SU-DHL-6 (cell line): ENCODE measurements around the gene SEMA3D.

Experiments used
- H2AFZ ChIP-seq: fragments of 200-600 bp; sonication (generic); 2 replicates; pipeline ENCODE4 v1.6.1; 2014; ENCODE audit warnings: low read depth, mild to moderate bottlenecking, moderate library complexity, mixed read lengths, antibody characterized with exemption, low read length; ENCODE audit not compliant: severe bottlenecking
- H3F3A ChIP-seq: fragments of 200-600 bp; shearing (Covaris generic); 2 replicates; pipeline ENCODE4 v1.6.0; 2016; ENCODE audit warnings: antibody characterized with exemption, mild to moderate bottlenecking; ENCODE audit not compliant: insufficient read depth
- H3K27ac ChIP-seq: fragments of 200-600 bp; sonication (generic); 2 replicates; pipeline ENCODE4 v1.5.1; 2016; ENCODE audit warnings: low read depth, mild to moderate bottlenecking, low read length, moderate library complexity, mixed read lengths
- H3K27me3 ChIP-seq: fragments of 200-600 bp; sonication (generic), shearing (Covaris generic); 2 replicates; pipeline ENCODE4 v1.6.0; 2014; ENCODE audit warnings: mild to moderate bottlenecking, low read length
- H3K36me3 ChIP-seq: fragments of 200-600 bp; sonication (generic); 2 replicates; pipeline ENCODE4 v1.6.1; 2014; ENCODE audit warnings: mild to moderate bottlenecking, low read length, mixed read lengths
- H3K4me2 ChIP-seq: fragments of 300-600, 200-600 bp; shearing (Covaris generic), sonication (generic); 2 replicates; pipeline ENCODE4 v1.6.0; 2014; ENCODE audit warnings: low read length, low read depth, mild to moderate bottlenecking; ENCODE audit not compliant: poor library complexity, severe bottlenecking
- H3K4me3 ChIP-seq: fragments of 200-600 bp; sonication (generic); 2 replicates; pipeline ENCODE4 v1.5.1; 2014; ENCODE audit warnings: antibody characterized with exemption, low read length, mild to moderate bottlenecking, mixed read lengths; ENCODE audit not compliant: insufficient read depth, poor library complexity, severe bottlenecking
- H3K79me2 ChIP-seq: fragments of 200-600 bp; sonication (generic); 2 replicates; pipeline ENCODE4 v1.6.1; 2014; ENCODE audit warnings: mild to moderate bottlenecking, low read length, moderate library complexity; ENCODE audit not compliant: insufficient read depth
- H3K9ac ChIP-seq: fragments of 200-600 bp; sonication (generic); 2 replicates; pipeline ENCODE4 v1.7.0; 2014; ENCODE audit warnings: mild to moderate bottlenecking, low read length
- H3K9me2 ChIP-seq: fragments of 200-600 bp; sonication (generic); replicated peaks from 2 replicates; pipeline ENCODE4 v1.6.1; 2014; ENCODE audit warnings: low read length; ENCODE audit not compliant: insufficient read depth
- H3K9me3 ChIP-seq: fragments of 200-600 bp; sonication (generic); 2 replicates; pipeline ENCODE4 v1.6.1; 2014; ENCODE audit warnings: low read length, mixed read lengths; ENCODE audit not compliant: insufficient read depth
- H4K20me1 ChIP-seq: fragments of 200-600 bp; sonication (generic); 2 replicates; pipeline ENCODE4 v1.6.1; 2014; ENCODE audit warnings: low read depth, mild to moderate bottlenecking, antibody characterized with exemption, low read length, moderate library complexity, mixed read lengths
- EZH2phosphoT487 ChIP-seq: fragments of 200-600 bp; sonication (generic), shearing (Covaris generic); conservative IDR thresholded peaks from 2 replicates; pipeline ENCODE4 v1.6.1; 2018; ENCODE audit warnings: mild to moderate bottlenecking, antibody characterized with exemption, low read length, moderate library complexity, mixed read lengths
- TF ChIP-seq, protein P1 (sequence below): fragments of 200-600 bp; sonication (generic); IDR thresholded peaks from one replicate; pipeline ENCODE4 v1.5.1; 2017; ENCODE audit warnings: antibody characterized with exemption, mild to moderate bottlenecking, low read length, moderate library complexity; ENCODE audit not compliant: insufficient read depth, poor library complexity, severe bottlenecking

The SEMA3D gene

DNA sequence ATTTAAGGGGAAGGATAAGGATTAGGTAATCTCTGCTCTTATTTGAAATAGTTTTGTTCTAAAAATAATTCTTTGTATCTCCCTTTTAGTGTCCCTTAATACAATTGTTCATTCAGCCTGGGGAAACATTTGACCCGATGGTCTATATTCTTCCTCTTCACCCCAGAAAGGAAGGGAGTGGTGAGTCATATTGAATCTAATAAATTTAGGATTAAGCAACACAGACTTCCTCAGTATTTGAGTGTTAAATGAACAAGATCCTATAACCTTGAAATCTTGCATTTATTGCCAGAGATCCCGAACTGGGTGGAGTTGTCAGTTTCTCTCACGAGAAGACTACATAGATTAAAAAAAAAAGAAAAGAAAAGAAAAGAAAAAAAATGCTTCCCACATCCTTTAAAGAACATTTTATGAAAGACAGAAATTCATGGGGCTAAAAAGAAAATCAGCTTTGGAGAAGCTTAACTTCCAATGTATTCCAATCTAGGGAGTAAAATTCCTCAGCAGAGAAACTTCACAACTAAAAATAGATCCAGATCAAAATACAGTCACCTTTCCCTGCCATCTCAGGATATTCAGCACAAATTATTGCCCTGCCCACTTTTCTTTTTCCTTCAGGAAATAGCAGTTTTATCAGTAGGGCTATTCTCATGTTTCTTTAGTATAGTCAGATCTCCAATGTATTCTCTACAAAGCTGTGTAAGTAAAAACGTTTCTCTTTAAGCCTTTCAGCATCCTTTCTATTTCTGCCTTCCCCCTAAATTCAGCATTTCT lies 82.2 kb downstream of the SEMA3D start:
- no peak overlapping the region for H2AFZ ChIP-seq
- H3K9me3 ChIP-seq = no peaks in the 10 kb centered on the region
- no peaks in the 10 kb centered on the region; the same call in 1 of the 2 replicates for H4K20me1 ChIP-seq
- H3K79me2 ChIP-seq = no peaks in the 10 kb centered on the region
- H3K27ac ChIP-seq = no peak overlapping the region
- no peak overlapping the region for H3K4me2 ChIP-seq
- no peaks in the 10 kb centered on the region for H3F3A ChIP-seq
- no peak for TF ChIP-seq EZH2phosphoT487
- TF ChIP-seq, protein P1, sequence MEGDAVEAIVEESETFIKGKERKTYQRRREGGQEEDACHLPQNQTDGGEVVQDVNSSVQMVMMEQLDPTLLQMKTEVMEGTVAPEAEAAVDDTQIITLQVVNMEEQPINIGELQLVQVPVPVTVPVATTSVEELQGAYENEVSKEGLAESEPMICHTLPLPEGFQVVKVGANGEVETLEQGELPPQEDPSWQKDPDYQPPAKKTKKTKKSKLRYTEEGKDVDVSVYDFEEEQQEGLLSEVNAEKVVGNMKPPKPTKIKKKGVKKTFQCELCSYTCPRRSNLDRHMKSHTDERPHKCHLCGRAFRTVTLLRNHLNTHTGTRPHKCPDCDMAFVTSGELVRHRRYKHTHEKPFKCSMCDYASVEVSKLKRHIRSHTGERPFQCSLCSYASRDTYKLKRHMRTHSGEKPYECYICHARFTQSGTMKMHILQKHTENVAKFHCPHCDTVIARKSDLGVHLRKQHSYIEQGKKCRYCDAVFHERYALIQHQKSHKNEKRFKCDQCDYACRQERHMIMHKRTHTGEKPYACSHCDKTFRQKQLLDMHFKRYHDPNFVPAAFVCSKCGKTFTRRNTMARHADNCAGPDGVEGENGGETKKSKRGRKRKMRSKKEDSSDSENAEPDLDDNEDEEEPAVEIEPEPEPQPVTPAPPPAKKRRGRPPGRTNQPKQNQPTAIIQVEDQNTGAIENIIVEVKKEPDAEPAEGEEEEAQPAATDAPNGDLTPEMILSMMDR = no peak
- no peak overlapping the region for H3K9ac ChIP-seq
- H3K9me2 ChIP-seq = no peaks in the 10 kb centered on the region
- H3K36me3 ChIP-seq = no peaks in the 10 kb centered on the region; the same call in 1 of the 2 replicates
- no peak overlapping the region for H3K4me3 ChIP-seq
- no peaks in the 10 kb centered on the region for H3K27me3 ChIP-seq

DNA sequence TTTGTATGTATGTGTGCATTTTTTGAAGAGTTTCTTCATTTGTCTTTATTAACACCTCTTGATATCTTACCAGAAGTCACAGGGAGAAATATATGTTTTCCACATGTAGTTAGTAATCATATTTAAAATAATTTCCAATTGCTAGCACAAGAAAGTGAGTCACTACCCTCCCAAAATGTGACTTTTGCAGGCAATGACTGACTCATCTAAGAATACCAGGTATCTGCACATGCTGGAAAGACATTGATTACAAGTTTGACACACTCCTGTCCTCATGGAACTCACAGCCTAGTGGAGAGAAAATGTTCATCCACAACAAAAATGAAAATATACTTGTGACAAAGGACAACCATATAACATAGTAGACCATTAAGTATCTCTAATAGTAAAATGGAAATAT lies 82.9 kb downstream of the SEMA3D start:
- TF ChIP-seq, protein P1 = no peak
- no peak for TF ChIP-seq EZH2phosphoT487
- H3K9me2 ChIP-seq = no peaks in the 10 kb centered on the region
- no peak overlapping the region for H3K4me3 ChIP-seq
- H3K9me3 ChIP-seq = no peaks in the 10 kb centered on the region
- H3F3A ChIP-seq = no peaks in the 10 kb centered on the region
- no peaks in the 10 kb centered on the region; the same call in 1 of the 2 replicates for H4K20me1 ChIP-seq
- H3K36me3 ChIP-seq = no peaks in the 10 kb centered on the region; the same call in 1 of the 2 replicates
- no peak overlapping the region for H3K9ac ChIP-seq
- H3K27ac ChIP-seq = no peak overlapping the region
- no peak overlapping the region for H2AFZ ChIP-seq
- H3K79me2 ChIP-seq = no peaks in the 10 kb centered on the region
- no peak overlapping the region for H3K4me2 ChIP-seq
- no peaks in the 10 kb centered on the region for H3K27me3 ChIP-seq

DNA sequence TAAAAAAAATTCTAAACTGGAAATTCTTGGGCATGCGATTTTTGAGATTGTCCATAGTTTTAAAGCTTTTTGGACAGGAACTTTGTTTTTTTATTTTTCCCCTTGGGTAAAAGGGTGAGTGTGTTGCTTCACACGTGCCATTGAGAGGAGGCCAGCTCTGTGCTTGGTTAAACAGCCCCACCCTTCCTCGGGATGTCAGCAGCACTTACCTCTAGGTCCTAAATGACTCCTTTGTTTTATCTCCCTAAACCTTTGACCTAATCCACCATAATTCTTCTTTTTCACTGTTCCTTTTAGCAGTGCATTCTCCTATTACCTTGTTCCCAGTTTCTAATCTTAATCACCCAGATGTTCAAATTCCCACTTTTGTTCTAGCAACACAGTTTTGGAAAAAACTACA lies 83.5 kb downstream of the SEMA3D start:
- no peaks in the 10 kb centered on the region; the same call in 1 of the 2 replicates for H3K36me3 ChIP-seq
- no peaks in the 10 kb centered on the region for H3K27me3 ChIP-seq
- no peak overlapping the region for H3K27ac ChIP-seq
- no peak for TF ChIP-seq EZH2phosphoT487
- TF ChIP-seq, protein P1 = no peak
- no peaks in the 10 kb centered on the region; the same call in 1 of the 2 replicates for H4K20me1 ChIP-seq
- no peaks in the 10 kb centered on the region for H3K79me2 ChIP-seq
- H3K4me3 ChIP-seq = no peak overlapping the region
- no peaks in the 10 kb centered on the region for H3F3A ChIP-seq
- no peak overlapping the region for H2AFZ ChIP-seq
- no peak overlapping the region for H3K4me2 ChIP-seq
- H3K9ac ChIP-seq = no peak overlapping the region
- no peaks in the 10 kb centered on the region for H3K9me2 ChIP-seq
- no peaks in the 10 kb centered on the region for H3K9me3 ChIP-seq
